B cell (primary cell): ENCODE data around the gene RNF150. TPM values are rescaled to one million over a fixed set of nuclear protein-coding genes. Genes with fewer than 3 reads are reported as not detected.

ENCODE experiments used
- ATAC-seq: fragments of 200-7000 bp; cut with Tn5 transposase; one replicate; pipeline ENCODE4 v1.10.0; 2021; ENCODE audit warnings: low read depth, mild to moderate bottlenecking, moderate number of reproducible peaks, moderate library complexity
- CTCF ChIA-PET: fragments of 350-600 bp; sonication (Branson Sonifier 250); formaldehyde crosslinking; loops from one replicate; lab custom pipeline; 2021; ENCODE audit warnings: antibody characterized with exemption, inconsistent platforms; lab: Charles Lee
- POLR2A ChIA-PET: fragments of 350-600 bp; sonication (Branson Sonifier 250); formaldehyde crosslinking; loops from one replicate; lab custom pipeline; 2021; ENCODE audit warnings: antibody characterized with exemption; lab: Charles Lee
- DNase-seq: peaks from one replicate; pipeline ENCODE4 v3.0.0; 2013
- H2AFZ ChIP-seq: 2 replicates; pipeline ENCODE4 v1.6.1; 2012; ENCODE audit warnings: mild to moderate bottlenecking, low read depth, low read length; ENCODE audit not compliant: insufficient read depth, poor library complexity, severe bottlenecking
- H3K27ac ChIP-seq, 2 donors: 1 replicate in 1 of 2; 2 replicates in 1 of 2; pipeline ENCODE4 v1.5.1; 2012 to 2013; ENCODE audit warnings: low read length in 2 of 2, mild to moderate bottlenecking in 2 of 2, moderate library complexity in 1 of 2
- H3K27me3 ChIP-seq, 4 experiments: fragments of 200-600 bp in 1 of 4; sonication (generic) in 1 of 4; replicated peaks in 1 of 4; 1 replicate in 2 of 4; 2 replicates in 2 of 4; pipeline versions ENCODE4 v1.6.1 to v1.7.0; 2013 to 2016; ENCODE audit warnings: low read length in 3 of 4, mild to moderate bottlenecking in 2 of 4, mixed read lengths in 1 of 4, moderate library complexity in 1 of 4; ENCODE audit not compliant: insufficient read depth in 4 of 4, control insufficient read depth in 3 of 4; ENCODE audit errors: control extremely low read depth in 1 of 4
- H3K36me3 ChIP-seq, 2 experiments: replicated peaks in 1 of 2; 1 replicate in 1 of 2; 2 replicates in 1 of 2; pipeline versions ENCODE4 v1.6.1 to v1.7.1; 2013; ENCODE audit warnings: low read length in 1 of 2; ENCODE audit not compliant: insufficient read depth in 2 of 2, control insufficient read depth in 1 of 2; ENCODE audit errors: control extremely low read depth in 1 of 2, extremely low read depth in 1 of 2
- H3K4me1 ChIP-seq, 2 donors: fragments of 200-600 bp in 1 of 2; sonication (generic) in 1 of 2; 1 replicate in 1 of 2; 2 replicates in 1 of 2; pipeline versions ENCODE4 v1.5.1 to v1.6.1; 2013 to 2017; ENCODE audit warnings: low read length in 2 of 2; ENCODE audit not compliant: control insufficient read depth in 2 of 2, insufficient read depth in 2 of 2
- H3K4me2 ChIP-seq: replicated peaks from 2 replicates; pipeline ENCODE3; 2012; ENCODE audit warnings: mild to moderate bottlenecking, low read depth, low read length; ENCODE audit not compliant: poor library complexity, severe bottlenecking
- H3K4me3 ChIP-seq, 5 experiments: fragments of 200-600 bp in 1 of 5; sonication (generic) in 1 of 5; 1 replicate in 3 of 5; 2 replicates in 2 of 5; pipeline versions ENCODE4 v1.5.1 to v1.7.0; 2011 to 2016; ENCODE audit warnings: low read length in 4 of 5, mild to moderate bottlenecking in 4 of 5, low read depth in 2 of 5, control low read depth in 1 of 5, moderate library complexity in 1 of 5; ENCODE audit not compliant: insufficient read depth in 1 of 5; ENCODE audit errors: control extremely low read depth in 1 of 5, extremely low read depth in 1 of 5
- H3K79me2 ChIP-seq: fragments of 200-600 bp; sonication (generic); one replicate; pipeline ENCODE4 v1.6.0; 2016; ENCODE audit warnings: low read length; ENCODE audit not compliant: control insufficient read depth, insufficient read depth
- H3K9ac ChIP-seq: fragments of 200-600 bp; sonication (generic); 2 replicates; pipeline ENCODE4 v1.6.1; 2017; ENCODE audit warnings: mild to moderate bottlenecking, low read length, moderate library complexity
- H3K9me3 ChIP-seq, 3 donors: one replicate each; pipeline versions ENCODE4 v1.6.1 to v1.7.1; 2013; ENCODE audit warnings: low read length in 2 of 3; ENCODE audit not compliant: control insufficient read depth in 2 of 3, insufficient read depth in 1 of 3; ENCODE audit errors: control extremely low read depth in 1 of 3
- H4K20me1 ChIP-seq: 2 replicates; pipeline ENCODE4 v1.6.0; 2012; ENCODE audit warnings: mild to moderate bottlenecking, low read length; ENCODE audit not compliant: insufficient read depth, control insufficient read depth, poor library complexity, severe bottlenecking
- H3K27ac Mint-ChIP-seq: one replicate; pipeline ENCODE4 v1.8.0; 2021; ENCODE audit warnings: mixed read lengths
- H3K27me3 Mint-ChIP-seq: one replicate; pipeline ENCODE4 v1.8.0; 2021; ENCODE audit warnings: mixed read lengths
- H3K4me1 Mint-ChIP-seq: one replicate; pipeline ENCODE4 v1.8.0; 2021; ENCODE audit warnings: mixed read lengths
- H3K4me3 Mint-ChIP-seq: one replicate; pipeline ENCODE4 v1.8.0; 2021; ENCODE audit warnings: mixed read lengths
- H3K9me3 Mint-ChIP-seq: one replicate; pipeline ENCODE4 v1.8.0; 2022; ENCODE audit warnings: mixed read lengths; ENCODE audit not compliant: insufficient read depth
- EZH2 ChIP-seq: IDR thresholded peaks from 2 replicates; pipeline ENCODE4 v1.6.1; 2012; ENCODE audit warnings: borderline replicate concordance, low read depth, mild to moderate bottlenecking, moderate library complexity, low read length; ENCODE audit not compliant: insufficient read depth, poor library complexity, severe bottlenecking
- WGBS: methylation state at CpG from one replicate; pipeline ENCODE4 v1.1.5; 2013; ENCODE audit warnings: missing lambda C conversion rate; ENCODE audit not compliant: insufficient coverage; 5-methylcytosine and 5-hydroxymethylcytosine counted together
- intact Hi-C: fragments of 100-400 bp; cut with micrococcal nuclease; formaldehyde crosslinking; loops from one replicate; pipeline ENCODE4 v1.10.0; 2022
- polyA plus RNA-seq: library from polyadenylated mRNA; depleted of rRNA; stranded (reverse); fragments of >200 nt; gene quantifications from 2 replicates; pipeline ENCODE4 v1.2.3, GENCODE V29; 2012
- total RNA-seq, 2 donors: library from RNA; stranded (reverse); fragments of 120-200 nt in 1 of 2; gene quantifications; 1 replicate in 1 of 2; 2 replicates in 1 of 2; pipeline versions ENCODE4 v1.2.3 to v1.2.4, GENCODE V29; 2013 to 2022
- TF ChIP-seq, protein P1 (sequence below): fragments of 200-600 bp; IDR thresholded peaks from one replicate; pipeline ENCODE4 v1.8.0; 2022; ENCODE audit warnings: antibody characterized with exemption, mild to moderate bottlenecking

Gene RNF150
- total and polyA plus RNA-seq, 2 donors (not counting 1 experiment from before 2014, with no cell fraction given), result not detected

DNA sequence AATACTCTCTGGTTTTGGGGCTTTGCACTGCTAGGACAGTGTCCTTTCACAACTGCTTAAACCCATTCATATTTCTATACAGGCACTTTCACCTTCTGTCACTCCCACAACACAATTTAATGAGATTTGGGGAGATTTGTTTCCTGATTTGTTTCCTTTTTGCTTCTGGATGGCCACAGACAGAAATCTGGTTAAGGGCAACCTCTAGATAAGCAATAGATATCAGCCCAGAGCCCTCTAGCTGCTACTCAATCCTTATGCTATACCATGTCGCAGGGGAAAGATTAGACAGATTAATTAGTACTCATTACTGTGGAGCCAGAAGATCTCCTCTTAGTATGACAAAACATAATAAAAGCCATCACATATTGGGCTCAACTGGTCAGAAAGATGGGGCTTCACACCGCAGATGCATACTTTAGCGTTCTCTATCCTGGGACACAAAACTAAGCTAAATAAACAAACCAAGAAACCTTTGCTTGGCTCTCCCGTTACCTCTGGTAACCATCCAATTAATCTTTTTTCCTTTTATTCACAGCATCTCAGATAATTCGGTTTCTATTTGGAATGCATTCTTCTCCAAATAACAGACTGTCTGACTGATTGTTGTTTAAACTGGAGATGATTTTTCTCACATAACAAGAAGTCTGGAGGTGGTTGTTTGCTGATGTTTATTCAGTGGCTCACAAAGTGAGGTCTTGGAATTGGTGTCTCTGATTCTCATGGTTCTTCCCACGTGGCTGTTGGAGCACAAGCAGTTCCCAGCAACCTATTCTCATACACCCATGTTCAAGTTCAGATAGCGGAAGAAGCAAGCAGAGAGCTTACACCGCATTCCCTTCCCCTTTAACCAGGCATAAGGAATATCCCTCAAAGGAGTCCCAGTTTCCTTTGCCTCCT lies 46.5 kb upstream of the RNF150 start:
- H3K79me2 ChIP-seq, result no peaks in the 10 kb centered on the region
- ATAC-seq (no peak), DNase-seq (no peak)
- no peak overlapping the region for H3K4me3 Mint-ChIP-seq
- no peak overlapping the region for H3K27ac ChIP-seq
- WGBS, result 64% methylated on average over 5 of the region's 8 CpGs
- CTCF ChIA-PET, result no interaction called here
- H3K27me3 ChIP-seq, result no peaks in the 10 kb centered on the region
- no peak overlapping the region for H3K27ac Mint-ChIP-seq
- peaks cover 3% of the 10 kb centered on the region for H3K27me3 Mint-ChIP-seq
- H3K4me2 ChIP-seq, result no peak overlapping the region
- H3K4me1 ChIP-seq, result no peaks in the 10 kb centered on the region
- no peak overlapping the region for H2AFZ ChIP-seq
- POLR2A ChIA-PET, result no interaction called here
- intact Hi-C loops, result no loop called here
- H3K9me3 Mint-ChIP-seq, result no peaks in the 10 kb centered on the region
- H3K9ac ChIP-seq, result no peak overlapping the region
- no peaks in the 10 kb centered on the region for H4K20me1 ChIP-seq
- no peak overlapping the region for H3K4me3 ChIP-seq
- TF ChIP-seq, protein P1, sequence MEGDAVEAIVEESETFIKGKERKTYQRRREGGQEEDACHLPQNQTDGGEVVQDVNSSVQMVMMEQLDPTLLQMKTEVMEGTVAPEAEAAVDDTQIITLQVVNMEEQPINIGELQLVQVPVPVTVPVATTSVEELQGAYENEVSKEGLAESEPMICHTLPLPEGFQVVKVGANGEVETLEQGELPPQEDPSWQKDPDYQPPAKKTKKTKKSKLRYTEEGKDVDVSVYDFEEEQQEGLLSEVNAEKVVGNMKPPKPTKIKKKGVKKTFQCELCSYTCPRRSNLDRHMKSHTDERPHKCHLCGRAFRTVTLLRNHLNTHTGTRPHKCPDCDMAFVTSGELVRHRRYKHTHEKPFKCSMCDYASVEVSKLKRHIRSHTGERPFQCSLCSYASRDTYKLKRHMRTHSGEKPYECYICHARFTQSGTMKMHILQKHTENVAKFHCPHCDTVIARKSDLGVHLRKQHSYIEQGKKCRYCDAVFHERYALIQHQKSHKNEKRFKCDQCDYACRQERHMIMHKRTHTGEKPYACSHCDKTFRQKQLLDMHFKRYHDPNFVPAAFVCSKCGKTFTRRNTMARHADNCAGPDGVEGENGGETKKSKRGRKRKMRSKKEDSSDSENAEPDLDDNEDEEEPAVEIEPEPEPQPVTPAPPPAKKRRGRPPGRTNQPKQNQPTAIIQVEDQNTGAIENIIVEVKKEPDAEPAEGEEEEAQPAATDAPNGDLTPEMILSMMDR, result no peak
- no peak for TF ChIP-seq EZH2
- no peaks in the 10 kb centered on the region for H3K4me1 Mint-ChIP-seq
- no peaks in the 10 kb centered on the region for H3K9me3 ChIP-seq
- H3K36me3 ChIP-seq, result no peaks in the 10 kb centered on the region

DNA sequence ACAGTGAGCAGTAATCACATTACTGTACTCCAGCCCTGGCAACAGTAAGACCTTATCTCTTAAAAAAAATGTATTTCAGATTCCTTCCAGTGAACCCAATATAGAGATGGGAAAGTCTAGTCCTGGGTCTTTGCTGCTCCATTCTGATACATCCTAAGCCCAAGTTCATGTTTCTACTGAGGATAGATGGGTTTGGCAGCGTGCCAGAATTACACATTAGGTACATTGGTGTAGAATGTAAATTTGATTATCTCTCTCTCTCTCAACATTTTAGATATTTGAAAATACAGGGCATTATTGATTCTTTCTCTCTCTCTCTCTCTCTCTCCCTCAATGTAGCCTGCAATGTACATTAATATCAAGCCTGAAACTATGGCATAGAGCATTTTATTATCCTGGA lies 43.9 kb upstream of the RNF150 start:
- Mint-ChIP-seq H3K9me3 (no peaks in the 10 kb centered on the region), H3K27ac (no peak overlapping the region), H3K27me3 (peaks cover 5% of the 10 kb centered on the region), H3K4me3 (no peak overlapping the region), H3K4me1 (no peaks in the 10 kb centered on the region)
- CTCF ChIA-PET, result no interaction called here
- intact Hi-C loops, result no loop called here
- Histone ChIP-seq H3K36me3 (no peaks in the 10 kb centered on the region), H3K27me3 (peaks cover 0 to under 1% (median 0%) of the 10 kb centered on the region in 4 experiments), H3K27ac (no peak overlapping the region), H3K4me3 (no peak overlapping the region), H2AFZ (no peak overlapping the region), H3K4me2 (no peak overlapping the region), H3K9ac (no peak overlapping the region), H3K79me2 (no peaks in the 10 kb centered on the region), H3K9me3 (no peaks in the 10 kb centered on the region), H4K20me1 (no peaks in the 10 kb centered on the region), H3K4me1 (no peaks in the 10 kb centered on the region)
- DNase-seq, result no peak
- no peak for ATAC-seq
- no CpG with 5 or more reads among the region's 1 CpG for WGBS
- TF ChIP-seq, protein P1, result no peak
- no peak for TF ChIP-seq EZH2
- POLR2A ChIA-PET, result no interaction called here
